DND-41 (cell line): ENCODE results near the gene KIAA0586.

Source experiments
- EZH2 ChIP-seq: IDR thresholded peaks from 3 replicates; pipeline ENCODE4 v1.6.1; 2012; ENCODE audit warnings: borderline replicate concordance, low read depth, mild to moderate bottlenecking, moderate library complexity, low read length, inconsistent platforms; ENCODE audit not compliant: severe bottlenecking
- TF ChIP-seq, protein P1 (sequence below): IDR thresholded peaks from 2 replicates; pipeline ENCODE4 v1.5.1; 2012; ENCODE audit warnings: borderline replicate concordance, low read length, moderate library complexity, mild to moderate bottlenecking; ENCODE audit not compliant: poor library complexity, severe bottlenecking; ENCODE audit errors: extremely low read depth

DNA sequence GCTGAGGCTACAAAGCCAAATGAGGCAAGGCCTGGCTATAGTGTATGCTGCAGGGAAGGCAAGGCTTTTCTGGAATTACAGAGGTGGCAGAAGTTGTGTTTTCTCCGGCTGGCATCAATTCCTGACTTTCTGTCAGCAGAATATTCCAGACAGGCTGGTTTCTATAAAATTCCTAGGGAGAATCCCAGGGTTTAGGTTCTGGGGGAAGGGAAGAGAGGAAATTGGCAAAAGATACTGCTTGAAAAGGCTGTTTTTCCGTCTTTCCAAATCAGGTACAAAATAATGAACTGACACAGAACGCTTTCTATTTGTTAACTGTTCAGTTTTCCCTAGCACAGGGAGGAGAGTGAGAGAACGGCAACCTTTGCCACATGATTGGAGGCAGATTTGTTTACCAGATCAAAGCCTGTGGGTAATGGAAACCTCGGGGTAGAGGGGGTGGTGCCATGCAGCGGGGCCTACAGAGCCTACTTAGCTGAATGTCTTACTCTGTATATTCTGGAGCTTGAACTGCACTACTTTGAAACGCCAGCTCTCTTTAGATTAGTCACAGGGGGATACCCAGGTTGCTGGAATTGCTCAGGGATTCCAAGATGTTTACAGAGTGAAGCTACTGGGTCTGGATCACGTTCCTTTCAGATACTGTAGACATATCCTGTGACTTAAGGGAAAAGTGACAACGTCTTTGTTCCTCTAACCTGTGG, 144.4 kb downstream of the KIAA0586 start:
- TF ChIP-seq, protein P1, sequence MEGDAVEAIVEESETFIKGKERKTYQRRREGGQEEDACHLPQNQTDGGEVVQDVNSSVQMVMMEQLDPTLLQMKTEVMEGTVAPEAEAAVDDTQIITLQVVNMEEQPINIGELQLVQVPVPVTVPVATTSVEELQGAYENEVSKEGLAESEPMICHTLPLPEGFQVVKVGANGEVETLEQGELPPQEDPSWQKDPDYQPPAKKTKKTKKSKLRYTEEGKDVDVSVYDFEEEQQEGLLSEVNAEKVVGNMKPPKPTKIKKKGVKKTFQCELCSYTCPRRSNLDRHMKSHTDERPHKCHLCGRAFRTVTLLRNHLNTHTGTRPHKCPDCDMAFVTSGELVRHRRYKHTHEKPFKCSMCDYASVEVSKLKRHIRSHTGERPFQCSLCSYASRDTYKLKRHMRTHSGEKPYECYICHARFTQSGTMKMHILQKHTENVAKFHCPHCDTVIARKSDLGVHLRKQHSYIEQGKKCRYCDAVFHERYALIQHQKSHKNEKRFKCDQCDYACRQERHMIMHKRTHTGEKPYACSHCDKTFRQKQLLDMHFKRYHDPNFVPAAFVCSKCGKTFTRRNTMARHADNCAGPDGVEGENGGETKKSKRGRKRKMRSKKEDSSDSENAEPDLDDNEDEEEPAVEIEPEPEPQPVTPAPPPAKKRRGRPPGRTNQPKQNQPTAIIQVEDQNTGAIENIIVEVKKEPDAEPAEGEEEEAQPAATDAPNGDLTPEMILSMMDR, result no peak
- no peak for TF ChIP-seq EZH2
